Spinal cord (tissue), 10 donors: ENCODE measurements around the gene GABRG2. TPM values are rescaled to one million over a fixed set of nuclear protein-coding genes. Genes with fewer than 3 reads are reported as not detected.
"Not testable (repeated sequence)": the region's sequence is repeated elsewhere in the genome, so short reads cannot be mapped to it uniquely, and the experiment has no call there.

ENCODE experiments used
- DNase-seq, 6 donors: peaks; one replicate each; pipeline versions ENCODE4 v3.0.0 to v3.0.0-alpha.2; 2013 to 2015; ENCODE audit warnings: low spot score in 6 of 6, low read depth in 4 of 6
- H3K27ac ChIP-seq: one replicate; pipeline ENCODE4 v1.5.1; 2013; ENCODE audit warnings: low read depth, low read length, control low read depth
- H3K27me3 ChIP-seq: one replicate; pipeline ENCODE4 v1.6.1; 2013; ENCODE audit warnings: low read length; ENCODE audit not compliant: control insufficient read depth, insufficient read depth
- H3K36me3 ChIP-seq: one replicate; pipeline ENCODE4 v1.6.1; 2013; ENCODE audit warnings: low read length; ENCODE audit not compliant: control insufficient read depth, insufficient read depth
- H3K4me1 ChIP-seq: one replicate; pipeline ENCODE4 v1.6.1; 2013; ENCODE audit warnings: low read length; ENCODE audit not compliant: control insufficient read depth, insufficient read depth
- H3K4me3 ChIP-seq: one replicate; pipeline ENCODE4 v1.5.1; 2013; ENCODE audit warnings: low read depth, low read length, control low read depth
- H3K9me3 ChIP-seq: one replicate; pipeline ENCODE4 v1.6.1; 2013; ENCODE audit warnings: low read length; ENCODE audit not compliant: control insufficient read depth, insufficient read depth
- WGBS: methylation state at CpG from one replicate; pipeline ENCODE4 v1.1.5; 2013; ENCODE audit warnings: missing lambda C conversion rate; ENCODE audit not compliant: insufficient coverage; 5-methylcytosine and 5-hydroxymethylcytosine counted together
- long read RNA-seq, 4 donors: transcript quantifications; one replicate each; lab custom pipeline, GENCODE V29; 2026
- polyA plus RNA-seq, 2 donors: library from polyadenylated mRNA; unstranded; fragments of 120-200 nt; gene quantifications; one replicate each; pipeline ENCODE4 v1.2.1, GENCODE V29; 2013; ENCODE audit not compliant: insufficient read length in 2 of 2
- total RNA-seq, 2 donors: library from RNA; depleted of rRNA in 1 of 2; stranded (reverse); fragments of 120-200 nt in 1 of 2; fragments of >200 nt in 1 of 2; gene quantifications; one replicate each; pipeline versions ENCODE4 v1.2.3 to v1.2.4, GENCODE V29; 2013 to 2014
- donor health status: healthy.

Gene GABRG2
- total RNA-seq (10 to 100 TPM; 11.2 to 77.7 TPM), polyA plus RNA-seq (10 to 100 TPM; 48.8 to 60.8 TPM)
- long read RNA-seq, donor 1, full-length matches to known transcripts: 15 of 15 reads
- long read RNA-seq, donor 1, partial matches to known transcripts: 0 of 15 reads
- long read RNA-seq, donor 1, other reads (novel, unspliced or antisense): 0 of 15 reads
- long read RNA-seq, donor 2, full-length matches to known transcripts: 5 of 5 reads
- long read RNA-seq, donor 2, partial matches to known transcripts: 0 of 5 reads
- long read RNA-seq, donor 2, other reads (novel, unspliced or antisense): 0 of 5 reads
- long read RNA-seq, donor 3, full-length matches to known transcripts: 7 of 14 reads
- long read RNA-seq, donor 3, partial matches to known transcripts: 7 of 14 reads
- long read RNA-seq, donor 3, other reads (novel, unspliced or antisense): 0 of 14 reads
- long read RNA-seq, donor 4: 0 reads

- Histone ChIP-seq H3K4me1 (no peaks in the 10 kb centered on the region), H3K36me3 (no peaks in the 10 kb centered on the region), H3K4me3 (peak within 1 kb of the TSS; percentile 38), H3K9me3 (no peaks in the 10 kb centered on the region), H3K27ac (no peak within 1 kb of the TSS), H3K27me3 (no peaks in the 10 kb centered on the region)
- DNase-seq: peak; percentile 32 to 91 (median 45)
- WGBS: 2% methylated on average over 12 of the region's 21 CpGs
These were observed at the start of gene GABRG2 for GRCh38 chr5:162067655-162068411. Gene GABRG2 (plus strand): TSS chr5:162067773. CDS start chr5:162068000, 227 bp downstream.

GRCh38 chr5:162025312-162025711, 42.3 kb upstream of the GABRG2 start:
- Histone ChIP-seq H3K27ac (no peak overlapping the region), H3K9me3 (no peaks in the 10 kb centered on the region), H3K4me1 (no peaks in the 10 kb centered on the region), H3K27me3 (no peaks in the 10 kb centered on the region), H3K36me3 (no peaks in the 10 kb centered on the region), H3K4me3 (no peak overlapping the region)
- 100% methylated on average over 1 of the region's 2 CpGs for WGBS
- no peak for DNase-seq

GRCh38 chr5:162026803-162027202, 40.8 kb upstream of the GABRG2 start:
- no peak overlapping the region for H3K4me3 ChIP-seq
- no peaks in the 10 kb centered on the region for H3K36me3 ChIP-seq
- no peak overlapping the region for H3K27ac ChIP-seq
- 100% methylated on average over 1 of the region's 4 CpGs for WGBS
- H3K27me3 ChIP-seq: no peaks in the 10 kb centered on the region
- no peaks in the 10 kb centered on the region for H3K9me3 ChIP-seq
- peak in 1 of 6 donors; percentile 8 for DNase-seq
- H3K4me1 ChIP-seq: no peaks in the 10 kb centered on the region

- WGBS: no CpG with 5 or more reads among the region's 1 CpG
- Histone ChIP-seq H3K27ac (no peak overlapping the region), H3K9me3 (no peaks in the 10 kb centered on the region), H3K27me3 (no peaks in the 10 kb centered on the region), H3K36me3 (no peaks in the 10 kb centered on the region), H3K4me3 (no peak overlapping the region), H3K4me1 (no peaks in the 10 kb centered on the region)
- DNase-seq: no peak
These were observed 30.1 kb upstream of the GABRG2 start for GRCh38 chr5:162037431-162037830.

GRCh38 chr5:162047279-162047678, 20.3 kb upstream of the GABRG2 start:
- Histone ChIP-seq H3K36me3 (no peaks in the 10 kb centered on the region), H3K27me3 (no peaks in the 10 kb centered on the region), H3K4me1 (no peaks in the 10 kb centered on the region), H3K27ac (no peak overlapping the region), H3K9me3 (no peaks in the 10 kb centered on the region), H3K4me3 (no peak overlapping the region)
- no CpG with 5 or more reads among the region's 1 CpG for WGBS
- no peak for DNase-seq

- Histone ChIP-seq H3K36me3 (no peaks in the 10 kb centered on the region), H3K4me1 (no peaks in the 10 kb centered on the region), H3K27me3 (no peaks in the 10 kb centered on the region), H3K27ac (no peak overlapping the region), H3K9me3 (no peaks in the 10 kb centered on the region), H3K4me3 (no peak overlapping the region)
- WGBS: 53% methylated on average over 2 of the region's 3 CpGs
- no peak for DNase-seq
These were observed 14.9 kb upstream of the GABRG2 start for GRCh38 chr5:162052676-162053075.

GRCh38 chr5:162055095-162055494, 12.5 kb upstream of the GABRG2 start:
- H3K27ac ChIP-seq, H3K4me1 ChIP-seq, DNase-seq, H3K9me3 ChIP-seq, H3K27me3 ChIP-seq, H3K4me3 ChIP-seq, H3K36me3 ChIP-seq: not testable (repeated sequence)
- WGBS: 100% methylated on average over 1 of the region's 4 CpGs

- no peak overlapping the region for H3K27ac ChIP-seq
- no peaks in the 10 kb centered on the region for H3K9me3 ChIP-seq
- no peaks in the 10 kb centered on the region for H3K27me3 ChIP-seq
- H3K36me3 ChIP-seq: no peaks in the 10 kb centered on the region
- peak in 5 of 6 donors; percentile 30 to 87 (median 43) for DNase-seq
- peak overlapping the region; percentile 38 for H3K4me3 ChIP-seq
- 0% methylated on average over 2 of the region's 7 CpGs for WGBS
- no peaks in the 10 kb centered on the region for H3K4me1 ChIP-seq
These were observed 411 bp upstream of the GABRG2 start for GRCh38 chr5:162067162-162067561.

GRCh38 chr5:162068412-162068811, 839 bp downstream of the GABRG2 start:
- Histone ChIP-seq H3K27ac (no peak overlapping the region), H3K4me3 (peak overlapping the region; percentile 38), H3K9me3 (no peaks in the 10 kb centered on the region), H3K36me3 (no peaks in the 10 kb centered on the region), H3K4me1 (no peaks in the 10 kb centered on the region), H3K27me3 (no peaks in the 10 kb centered on the region)
- 3% methylated on average over 9 of the region's 12 CpGs for WGBS
- peak; percentile 39 to 88 (median 68) for DNase-seq
